Astrocyte (in vitro differentiated cells and primary cell): ENCODE data around the gene TMC1. TPM values are rescaled to one million over a fixed set of nuclear protein-coding genes. Genes with fewer than 3 reads are reported as not detected.
"Not testable (repeated sequence)": the region's sequence is repeated elsewhere in the genome, so short reads cannot be mapped to it uniquely, and the experiment has no call there.

Source experiments
- DNase-seq: peaks from one replicate; pipeline ENCODE4 v3.0.0-alpha.2; 2010; ENCODE audit warnings: low read depth
- FAIRE-seq: peaks from 2 replicates; lab custom pipeline; 2011; peaks lifted over from hg19 to GRCh38; lab: Jason Lieb, UNC
- H2AFZ ChIP-seq: 2 replicates; pipeline ENCODE4 v1.6.0; 2012; ENCODE audit warnings: low read depth, low read length, inconsistent platforms
- H3K27ac ChIP-seq: 2 replicates; pipeline ENCODE4 v1.5.1; 2011; ENCODE audit warnings: low read depth, low read length, inconsistent platforms
- H3K27me3 ChIP-seq: 2 replicates; pipeline ENCODE4 v1.6.0; 2011; ENCODE audit warnings: low read length, inconsistent platforms; ENCODE audit not compliant: insufficient read depth
- H3K36me3 ChIP-seq: 2 replicates; pipeline ENCODE4 v1.5.1; 2011; ENCODE audit warnings: low read length, inconsistent platforms; ENCODE audit not compliant: insufficient read depth
- H3K4me1 ChIP-seq: 2 replicates; pipeline ENCODE4 v1.5.1; 2011; ENCODE audit warnings: low read length, inconsistent platforms; ENCODE audit not compliant: insufficient read depth
- H3K4me2 ChIP-seq: 2 replicates; pipeline ENCODE4 v1.6.0; 2012; ENCODE audit warnings: low read length, inconsistent platforms
- H3K4me3 ChIP-seq: 2 replicates; pipeline ENCODE4 v1.5.1; 2011; ENCODE audit warnings: low read depth, mild to moderate bottlenecking, low read length, inconsistent platforms; ENCODE audit not compliant: insufficient read depth
- H3K79me2 ChIP-seq: 2 replicates; pipeline ENCODE4 v1.6.0; 2012; ENCODE audit warnings: mild to moderate bottlenecking, low read length, inconsistent platforms; ENCODE audit not compliant: insufficient read depth
- H3K9ac ChIP-seq: 2 replicates; pipeline ENCODE4 v1.6.0; 2012; ENCODE audit warnings: mild to moderate bottlenecking, low read length, inconsistent platforms
- H3K9me3 ChIP-seq: 2 replicates; pipeline ENCODE4 v1.5.1; 2012; ENCODE audit warnings: low read depth, mild to moderate bottlenecking, low read length, inconsistent platforms; ENCODE audit not compliant: insufficient read depth
- H4K20me1 ChIP-seq: 2 replicates; pipeline ENCODE4 v1.6.0; 2012; ENCODE audit warnings: low read length, inconsistent platforms; ENCODE audit not compliant: insufficient read depth
- H3K27ac Mint-ChIP-seq: one replicate; pipeline ENCODE4 v1.8.0; 2021; ENCODE audit warnings: mild to moderate bottlenecking, mixed read lengths; ENCODE audit not compliant: unreplicated experiment
- H3K27me3 Mint-ChIP-seq: one replicate; pipeline ENCODE4 v1.8.0; 2021; ENCODE audit warnings: low read depth, mixed read lengths; ENCODE audit not compliant: unreplicated experiment
- H3K36me3 Mint-ChIP-seq: one replicate; pipeline ENCODE4 v1.8.0; 2021; ENCODE audit warnings: low read depth, mixed read lengths; ENCODE audit not compliant: unreplicated experiment
- H3K4me1 Mint-ChIP-seq: one replicate; pipeline ENCODE4 v1.8.0; 2021; ENCODE audit warnings: low read depth, mixed read lengths; ENCODE audit not compliant: unreplicated experiment
- H3K4me3 Mint-ChIP-seq: one replicate; pipeline ENCODE4 v1.8.0; 2021; ENCODE audit warnings: mild to moderate bottlenecking, moderate library complexity, mixed read lengths; ENCODE audit not compliant: unreplicated experiment
- H3K9me3 Mint-ChIP-seq: one replicate; pipeline ENCODE4 v1.8.0; 2021; ENCODE audit warnings: mild to moderate bottlenecking, mixed read lengths; ENCODE audit not compliant: unreplicated experiment
- CTCF ChIP-seq: IDR thresholded peaks from 2 replicates; pipeline ENCODE4 v1.5.1; 2011; ENCODE audit warnings: low read depth, mild to moderate bottlenecking, inconsistent platforms, low read length, moderate library complexity; ENCODE audit not compliant: insufficient read depth
- EZH2 ChIP-seq: IDR thresholded peaks from 2 replicates; pipeline ENCODE4 v1.6.1; 2012; ENCODE audit warnings: mild to moderate bottlenecking, low read length, inconsistent platforms; ENCODE audit not compliant: insufficient read depth
- total RNA-seq: library from RNA; stranded (reverse); gene quantifications from 2 replicates; pipeline ENCODE4 v1.2.1, GENCODE V29; 2021

Gene TMC1
- total RNA-seq, 1 donor from 2014 or later = not detected

GRCh38 chr9:72485821-72486593, 35.4 kb upstream of the TMC1 start:
- no peaks in the 10 kb centered on the region for H3K36me3 Mint-ChIP-seq
- Histone ChIP-seq H3K4me1 (peaks cover 10% of the 10 kb centered on the region), H4K20me1 (no peaks in the 10 kb centered on the region), H3K4me3 (no peak overlapping the region), H3K9me3 (no peaks in the 10 kb centered on the region), H3K9ac (no peak overlapping the region), H3K36me3 (no peaks in the 10 kb centered on the region), H3K4me2 (peak overlapping the region; percentile 37), H3K27me3 (no peaks in the 10 kb centered on the region), H3K27ac (no peak overlapping the region), H3K79me2 (no peaks in the 10 kb centered on the region), H2AFZ (peak overlapping the region; percentile 9)
- FAIRE-seq (no peak), DNase-seq (peak; percentile 73)
- TF ChIP-seq EZH2 = no peak
- peaks cover 12% of the 10 kb centered on the region for H3K4me1 Mint-ChIP-seq
- H3K9me3 Mint-ChIP-seq = peaks cover 8% of the 10 kb centered on the region
- H3K27ac Mint-ChIP-seq = no peak overlapping the region
- no peak overlapping the region for H3K4me3 Mint-ChIP-seq
- no peaks in the 10 kb centered on the region for H3K27me3 Mint-ChIP-seq

- no peak for TF ChIP-seq EZH2
- no peak for TF ChIP-seq CTCF
- Histone ChIP-seq H3K4me1 (peaks cover 6% of the 10 kb centered on the region), H3K79me2 (no peaks in the 10 kb centered on the region), H4K20me1 (no peaks in the 10 kb centered on the region), H3K4me2 (no peak overlapping the region), H3K9me3 (no peaks in the 10 kb centered on the region), H2AFZ (no peak overlapping the region), H3K27ac (no peak overlapping the region), H3K27me3 (no peaks in the 10 kb centered on the region), H3K36me3 (no peaks in the 10 kb centered on the region), H3K9ac (no peak overlapping the region), H3K4me3 (no peak overlapping the region)
- no peak overlapping the region for H3K27ac Mint-ChIP-seq
- FAIRE-seq (no peak), DNase-seq (no peak)
- no peak overlapping the region for H3K4me3 Mint-ChIP-seq
- H3K4me1 Mint-ChIP-seq = peaks cover 7% of the 10 kb centered on the region
- H3K27me3 Mint-ChIP-seq = no peaks in the 10 kb centered on the region
- peaks cover 8% of the 10 kb centered on the region for H3K9me3 Mint-ChIP-seq
- no peaks in the 10 kb centered on the region for H3K36me3 Mint-ChIP-seq
These were observed 34.8 kb upstream of the TMC1 start for GRCh38 chr9:72486594-72486955.

- H3K4me3 ChIP-seq, H3K4me3 Mint-ChIP-seq, H4K20me1 ChIP-seq, H3K27ac ChIP-seq, H3K27ac Mint-ChIP-seq, H3K79me2 ChIP-seq, FAIRE-seq, H3K4me1 Mint-ChIP-seq, H3K36me3 Mint-ChIP-seq, DNase-seq, H3K36me3 ChIP-seq, H2AFZ ChIP-seq, H3K4me1 ChIP-seq, H3K27me3 Mint-ChIP-seq, H3K9me3 Mint-ChIP-seq, H3K27me3 ChIP-seq, H3K9me3 ChIP-seq, H3K4me2 ChIP-seq, H3K9ac ChIP-seq: not testable (repeated sequence)
These were observed 33.7 kb upstream of the TMC1 start for GRCh38 chr9:72487665-72488064.
